HG03097 (cell line): Measurements from ENCODE around the gene STRN4.

Source experiments
- ATAC-seq: cut with Tn5 transposase; IDR thresholded peaks from one replicate; pipeline ENCODE4 v1.9.1; 2021; ENCODE audit not compliant: unreplicated experiment, low FRiP score

STRN4 gene

GRCh38 chr19:46687438-46688145, 58.7 kb downstream of the STRN4 start:
- ATAC-seq: no peak

GRCh38 chr19:46685189-46685588, 61.1 kb downstream of the STRN4 start:
- no peak for ATAC-seq

- ATAC-seq: no peak
Measured at GRCh38 chr19:46678110-46678732, 68.0 kb downstream of the STRN4 start.

DNA sequence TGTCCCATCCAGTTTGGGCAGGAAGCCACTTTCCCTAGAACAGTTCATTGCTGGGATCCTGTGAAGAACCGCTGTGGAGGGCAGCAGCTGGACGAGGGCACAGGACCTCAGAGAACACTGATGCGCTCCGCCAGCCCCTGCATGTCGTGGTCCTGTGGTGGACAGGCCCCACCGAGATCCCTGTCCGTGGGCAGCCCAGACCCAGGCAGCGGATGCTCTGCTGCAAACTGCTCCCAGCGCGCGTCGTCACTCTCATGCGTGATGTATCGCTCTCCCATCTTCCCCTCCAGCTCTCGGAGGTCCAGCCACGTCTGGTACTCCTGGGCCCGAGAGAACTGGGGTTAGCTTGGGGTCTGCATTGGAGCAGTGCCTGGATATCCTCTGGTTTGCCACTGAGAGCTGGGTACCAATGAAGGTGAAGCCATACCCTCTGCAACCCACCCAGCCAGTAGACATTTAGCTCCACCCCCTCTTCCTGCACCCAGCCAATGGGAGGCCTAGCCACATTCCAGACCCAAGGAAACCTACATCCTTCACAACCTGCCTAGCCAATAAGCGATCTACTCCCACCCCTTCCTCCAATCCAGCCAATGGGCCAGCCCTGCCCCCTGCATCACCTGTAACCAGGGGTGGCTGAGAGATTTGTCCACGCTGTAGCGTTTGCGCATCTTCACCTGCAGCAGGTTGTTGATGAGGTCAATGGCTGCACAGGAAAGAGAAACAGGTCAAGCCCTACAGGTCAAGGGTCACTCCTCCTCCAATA, 71.7 kb downstream of the STRN4 start:
- no peak for ATAC-seq

GRCh38 chr19:46670813-46671212, 75.4 kb downstream of the STRN4 start:
- no peak for ATAC-seq
